MCF 10A (cell line): Measurements from ENCODE around the gene IGFN1. TPM values are rescaled to one million over a fixed set of nuclear protein-coding genes. Genes with fewer than 3 reads are reported as not detected.

Experiments
- Bru-seq: library from RNA; stranded (reverse); fragments of 400-500 nt; gene quantifications from one replicate; lab custom pipeline; 2021; lab: Mats Ljungman, UMichigan
- BruChase-seq, 2 experiments: library from RNA; stranded (reverse); fragments of 400-500 nt; gene quantifications; one replicate each; lab custom pipeline; 2021; lab: Mats Ljungman, UMichigan
- BruUV-seq: library from RNA; stranded (reverse); fragments of 400-500 nt; replicated peaks from 2 replicates; lab custom pipeline; 2021; lab: Mats Ljungman, UMichigan
- CTCF ChIA-PET: fragments of 300-600 bp; sonication (Branson Sonifier 250); formaldehyde crosslinking; extraction: SDS; loops from one replicate; lab custom pipeline; 2021; ENCODE audit warnings: antibody characterized with exemption, inconsistent platforms; lab: Yijun Ruan, JAX
- POLR2A ChIA-PET: fragments of 300-600, 350-650 bp; sonication (Branson Sonifier 250); formaldehyde crosslinking; extraction: SDS; loops from one replicate; lab custom pipeline; 2020; ENCODE audit warnings: antibody characterized with exemption, inconsistent platforms; lab: Yijun Ruan, JAX
- DNase-seq: peaks from one replicate; pipeline ENCODE4 v3.0.0-alpha.2; 2018; ENCODE audit not compliant: unreplicated experiment
- H3K27ac Mint-ChIP-seq: one replicate; pipeline ENCODE4 v1.8.0; 2022; ENCODE audit warnings: mild to moderate bottlenecking, low read depth, mixed read lengths; ENCODE audit not compliant: unreplicated experiment
- H3K27me3 Mint-ChIP-seq: one replicate; pipeline ENCODE4 v1.8.0; 2022; ENCODE audit warnings: mixed read lengths; ENCODE audit not compliant: insufficient read depth, unreplicated experiment
- H3K36me3 Mint-ChIP-seq: one replicate; pipeline ENCODE4 v1.8.0; 2022; ENCODE audit warnings: mild to moderate bottlenecking, moderate library complexity, mixed read lengths; ENCODE audit not compliant: insufficient read depth, unreplicated experiment
- H3K4me1 Mint-ChIP-seq: one replicate; pipeline ENCODE4 v1.8.0; 2022; ENCODE audit warnings: mixed read lengths; ENCODE audit not compliant: insufficient read depth, unreplicated experiment
- H3K4me3 Mint-ChIP-seq: one replicate; pipeline ENCODE4 v1.8.0; 2022; ENCODE audit warnings: mild to moderate bottlenecking, moderate library complexity, mixed read lengths; ENCODE audit not compliant: unreplicated experiment
- H3K9me3 Mint-ChIP-seq: one replicate; pipeline ENCODE4 v1.8.0; 2022; ENCODE audit warnings: mixed read lengths; ENCODE audit not compliant: unreplicated experiment
- CTCF ChIP-seq: fragments of 200-600 bp; IDR thresholded peaks from one replicate; pipeline ENCODE4 v1.8.0; 2022; ENCODE audit warnings: antibody characterized with exemption, mild to moderate bottlenecking; ENCODE audit not compliant: unreplicated experiment
- intact Hi-C: fragments of 100-400 bp; cut with micrococcal nuclease; formaldehyde crosslinking; loops from 2 replicates; pipeline ENCODE4 v1.14.1; 2022
- long read RNA-seq: library from polyadenylated mRNA; stranded (forward); transcript quantifications from one replicate; pipeline ENCODE4 v2.0.0, GENCODE V29; 2022
- total RNA-seq: library from RNA; stranded (reverse); gene quantifications from 2 replicates; pipeline ENCODE4 v1.2.3, GENCODE V29; 2022

IGFN1 gene
- total RNA-seq (0.05 and 0.26 TPM in 2 replicates), Bru-seq, nascent RNA (percentile 8 among the genes with signal in this experiment), BruChase-seq, experiment 1, labeled RNA remaining after a 6-hour chase (percentile 7 among the genes with signal in this experiment), BruChase-seq, experiment 2, labeled RNA remaining after a 2-hour chase (percentile 7 among the genes with signal in this experiment)
- long read RNA-seq = 0 reads

- peaks cover 18% of the 10 kb centered on the region for H3K27me3 Mint-ChIP-seq
- ChIA-PET POLR2A (interaction anchor here (0.6 kb wide), 1 partner anchor 136 kb away, joined by 3 read pairs; no protein-coding TSS in a partner anchor), CTCF (interaction anchor here (0.6 to 1.2 kb wide), 5 partner anchors 12 to 218 kb away, joined by 3 to 6 read pairs (median 3); no protein-coding TSS in a partner anchor)
- no peaks in the 10 kb centered on the region for H3K36me3 Mint-ChIP-seq
- DNase-seq = no peak
- no peak within 1 kb of the TSS for H3K27ac Mint-ChIP-seq
- no peak for TF ChIP-seq CTCF
- no peak within 1 kb of the TSS for H3K4me3 Mint-ChIP-seq
- no TSS peak for BruUV-seq
- no peaks in the 10 kb centered on the region for H3K9me3 Mint-ChIP-seq
- intact Hi-C loops = no loop called here
- H3K4me1 Mint-ChIP-seq = peaks cover 2% of the 10 kb centered on the region
Measured at GRCh38 chr1:201190624-201191051, at the start of gene IGFN1. IGFN1 (plus strand) TSS chr1:201190824; CDS start chr1:201193294, 2,470 bp downstream.

GRCh38 chr1:201140941-201141260 lies 49.7 kb upstream of the IGFN1 start:
- Mint-ChIP-seq H3K4me3 (no peak overlapping the region), H3K27me3 (no peaks in the 10 kb centered on the region), H3K36me3 (peaks cover 31% of the 10 kb centered on the region), H3K4me1 (peaks cover 11% of the 10 kb centered on the region), H3K9me3 (no peaks in the 10 kb centered on the region), H3K27ac (no peak overlapping the region)
- BruUV-seq = no TSS peak
- POLR2A ChIA-PET = interaction anchor here (1.8 kb wide), 1 partner anchor 12 kb away, joined by 6 read pairs; no protein-coding TSS in a partner anchor
- no peak for DNase-seq
- CTCF ChIA-PET = interaction anchor here (0.6 to 2.2 kb wide), 8 partner anchors 8 to 624 kb away, joined by 3 to 11 read pairs (median 6); no protein-coding TSS in a partner anchor
- no peak for TF ChIP-seq CTCF
- intact Hi-C loops = no loop called here

DNA sequence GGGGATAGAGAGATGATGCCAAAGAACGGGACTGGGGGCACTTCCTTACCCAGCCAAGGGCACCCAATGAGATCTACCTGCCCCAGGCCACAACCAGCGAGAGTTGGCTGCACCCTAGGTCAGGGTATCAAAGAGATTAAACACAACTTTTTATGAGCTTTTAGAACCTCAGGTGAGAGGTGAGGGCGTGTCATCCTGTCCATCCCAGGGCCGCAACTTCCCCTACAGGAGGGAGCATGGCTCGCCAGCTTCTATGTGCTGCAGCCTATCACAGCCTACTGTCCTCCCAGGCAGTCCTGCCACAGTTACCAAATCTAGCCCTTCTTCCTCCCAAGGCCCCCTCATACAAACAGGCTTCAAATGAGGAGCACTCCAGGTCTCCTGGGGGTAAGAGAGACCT lies 49.2 kb upstream of the IGFN1 start:
- intact Hi-C loops = no loop called here
- Mint-ChIP-seq H3K36me3 (peaks cover 33% of the 10 kb centered on the region), H3K27me3 (no peaks in the 10 kb centered on the region), H3K4me3 (no peak overlapping the region), H3K27ac (no peak overlapping the region), H3K4me1 (peaks cover 11% of the 10 kb centered on the region), H3K9me3 (no peaks in the 10 kb centered on the region)
- POLR2A ChIA-PET = interaction anchor here (1.8 kb wide), 1 partner anchor 12 kb away, joined by 6 read pairs; no protein-coding TSS in a partner anchor
- BruUV-seq = no TSS peak
- CTCF ChIA-PET = interaction anchor here (0.7 to 2.2 kb wide), 8 partner anchors 8 to 81 kb away, joined by 3 to 10 read pairs (median 6); no protein-coding TSS in a partner anchor
- no peak for TF ChIP-seq CTCF
- no peak for DNase-seq

DNA sequence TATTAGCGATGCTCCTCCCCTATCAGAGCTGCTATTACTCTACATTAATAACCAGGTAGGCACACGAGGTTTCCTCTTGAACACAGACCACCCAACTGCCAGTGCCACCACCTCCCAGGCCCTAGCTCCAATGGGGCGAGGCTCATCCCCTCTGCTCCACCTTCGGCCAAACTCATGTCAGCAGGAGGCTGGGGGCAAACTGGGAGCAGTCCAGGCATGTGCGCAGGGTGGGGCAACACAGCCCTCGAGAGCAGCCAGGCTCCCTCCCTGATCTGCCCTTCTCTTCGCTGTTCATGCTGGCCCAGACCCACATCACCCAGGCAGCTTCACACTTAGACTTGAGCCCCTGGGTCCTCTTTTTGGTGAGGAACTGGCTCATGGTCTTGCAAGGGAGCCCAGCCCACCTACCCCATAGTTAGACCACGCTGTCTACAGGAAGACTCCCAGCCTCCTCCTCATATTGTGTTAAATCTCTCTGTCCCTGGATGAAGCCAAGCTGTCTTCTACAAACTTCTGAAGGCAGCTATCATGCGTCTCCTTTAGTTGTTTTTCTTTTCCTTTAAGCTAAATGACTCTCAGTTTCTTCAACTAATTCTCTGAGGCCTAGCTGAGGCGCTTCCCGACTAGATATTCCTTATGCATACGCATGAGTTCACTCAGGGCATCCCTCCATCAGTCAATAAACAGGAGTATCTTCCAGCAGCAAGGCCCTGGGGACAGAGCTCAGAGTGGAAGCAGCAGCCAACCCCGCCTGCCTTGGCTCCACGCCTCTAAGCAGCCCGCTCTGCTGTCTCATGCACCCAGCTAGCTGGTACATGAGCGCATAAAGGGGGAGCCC lies 48.4 kb upstream of the IGFN1 start:
- TF ChIP-seq CTCF = no peak
- POLR2A ChIA-PET = interaction anchor here (1.1 kb wide), 1 partner anchor 12 kb away, joined by 3 read pairs; no protein-coding TSS in a partner anchor
- peaks cover 28% of the 10 kb centered on the region for H3K36me3 Mint-ChIP-seq
- no TSS peak for BruUV-seq
- no peaks in the 10 kb centered on the region for H3K9me3 Mint-ChIP-seq
- DNase-seq = no peak
- intact Hi-C loops = no loop called here
- peaks cover 10% of the 10 kb centered on the region for H3K4me1 Mint-ChIP-seq
- H3K27me3 Mint-ChIP-seq = no peaks in the 10 kb centered on the region
- H3K27ac Mint-ChIP-seq = peak overlapping the region; percentile 2
- no peak overlapping the region for H3K4me3 Mint-ChIP-seq
- CTCF ChIA-PET = interaction anchor here (0.6 to 2.2 kb wide), 7 partner anchors 8 to 213 kb away, joined by 3 to 10 read pairs (median 4); no protein-coding TSS in a partner anchor
